ENCODE data around the gene CCP110.

GRCh38 chr16:19524616-19525384 lies 1.1 kb downstream of the CCP110 start:
- TF ChIP-seq CTCF (conservative IDR thresholded peaks at IDR 0.05; ENCODE audit: low read depth, low read length) (no peak), EZH2 (IDR thresholded peaks at IDR 0.05; ENCODE audit: borderline replicate concordance, low read depth, low read length, poor library complexity, severe bottlenecking) (no peak)
